Pulmonary artery endothelial cell (primary cell): ENCODE data around the gene PLN. TPM values are rescaled to one million over a fixed set of nuclear protein-coding genes. Genes with fewer than 3 reads are reported as not detected.

Experiments
- DNase-seq: peaks from one replicate; pipeline ENCODE4 v3.0.0-alpha.2; 2011; ENCODE audit warnings: low read depth, low spot score
- total RNA-seq: library from RNA; depleted of rRNA; stranded (reverse); fragments of >200 nt; gene quantifications from 2 replicates; pipeline ENCODE4 v1.2.3, GENCODE V29; 2014

The PLN gene
- total RNA-seq, 1 donor from 2014 or later, result not detected

DNA sequence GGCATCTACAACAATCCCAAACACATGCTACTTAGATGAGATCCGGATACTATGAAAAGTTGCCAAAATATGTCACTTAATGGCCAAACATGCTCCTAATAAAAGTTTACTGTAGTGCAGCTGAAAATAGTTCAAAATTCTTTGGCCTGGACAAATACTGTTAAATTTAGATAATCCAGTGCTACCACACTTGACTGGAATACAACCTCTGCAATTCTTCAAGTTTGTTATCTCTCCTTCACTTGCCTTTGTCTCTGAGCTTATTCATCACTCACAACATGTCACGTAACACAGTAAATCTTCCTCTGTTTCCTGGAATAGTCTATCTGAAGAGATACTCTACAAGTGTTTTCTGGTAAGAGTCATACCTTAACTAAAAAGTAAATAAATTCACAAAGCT is 10.5 kb upstream of the PLN start:
- DNase-seq, result peak; percentile 2

DNA sequence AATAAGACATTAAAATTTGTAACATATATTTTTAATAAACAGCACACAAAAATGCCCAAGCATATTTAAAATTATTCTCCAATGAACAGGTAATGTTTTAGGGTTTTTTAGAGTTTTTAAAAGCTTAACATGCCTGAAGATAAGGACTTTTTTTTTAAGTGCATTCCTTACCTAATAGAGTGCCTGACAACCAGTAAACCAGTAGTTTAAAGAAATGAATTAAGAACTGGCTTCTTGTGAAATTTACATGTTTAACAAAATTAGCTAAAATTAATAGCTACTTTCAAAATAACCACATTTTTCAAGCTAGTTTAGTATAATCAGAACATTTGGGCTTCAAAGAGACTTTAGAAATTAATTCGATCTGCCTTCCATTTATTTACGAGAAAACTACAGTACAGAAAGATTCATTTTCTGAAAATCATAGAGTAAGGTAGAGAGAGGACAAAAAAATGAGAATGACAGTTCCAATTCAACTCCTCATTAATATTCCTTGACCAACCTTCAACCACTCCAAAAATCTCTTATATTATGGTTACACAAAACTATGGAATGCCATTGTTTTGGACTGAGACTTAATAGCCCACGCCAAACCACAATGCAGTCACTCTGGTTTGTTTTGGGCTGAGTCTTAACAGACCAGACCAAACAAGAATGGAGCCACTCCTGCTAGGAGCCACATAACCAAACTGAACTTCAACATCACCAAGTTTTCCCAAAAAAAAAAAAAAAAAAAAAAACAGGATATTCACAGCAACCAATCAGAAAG is 5.7 kb upstream of the PLN start:
- no peak for DNase-seq

DNA sequence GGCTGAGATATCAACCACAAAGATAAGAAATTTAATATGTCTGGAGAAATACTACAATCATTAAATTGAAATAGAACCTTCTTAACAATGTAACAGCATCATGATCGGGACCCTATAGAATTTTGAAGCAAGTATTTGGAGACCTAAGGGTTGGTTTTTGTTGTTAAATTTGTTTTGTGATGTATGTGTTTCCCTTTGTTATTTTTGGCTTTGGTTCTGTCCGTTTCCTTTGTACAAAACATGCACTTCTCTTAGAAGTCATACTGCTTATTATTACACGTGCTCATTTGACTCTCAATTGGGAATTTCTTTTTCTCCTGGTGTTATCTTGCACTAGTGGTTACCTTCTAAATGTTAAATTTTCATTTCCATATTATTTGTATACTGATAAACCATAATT is 4.0 kb upstream of the PLN start:
- peak; percentile 3 for DNase-seq

DNA sequence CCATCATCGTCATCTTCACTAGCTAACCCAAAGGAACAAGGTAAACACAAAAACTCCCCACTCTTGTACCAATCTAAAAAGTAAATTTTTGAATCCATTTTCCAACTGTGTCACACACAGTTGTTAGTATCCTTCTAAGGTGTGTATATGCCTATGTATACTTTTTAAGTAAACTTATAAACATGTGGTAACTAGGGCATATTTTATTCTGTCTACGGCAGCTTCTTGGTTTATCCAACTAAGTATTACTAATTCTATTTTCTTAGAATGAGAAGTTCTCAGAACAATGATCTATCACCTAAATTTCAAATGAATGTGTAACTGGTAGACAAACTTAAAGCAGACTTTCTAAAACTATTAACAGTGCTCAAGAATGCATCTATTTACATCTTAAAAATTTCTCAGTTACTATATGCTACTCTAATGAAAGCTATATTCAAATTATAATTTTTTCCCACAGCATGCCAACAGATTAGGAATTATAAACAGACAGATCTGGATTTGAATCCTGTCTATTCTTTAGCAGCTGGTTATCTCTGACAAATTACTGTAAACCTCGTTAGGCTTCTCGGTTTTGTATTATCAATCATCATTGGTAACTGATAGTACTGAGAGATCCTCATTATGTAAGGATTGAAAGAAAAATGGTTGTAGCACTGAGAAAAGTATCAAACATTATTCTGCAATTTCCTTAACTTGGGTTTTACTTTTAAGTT is 1.8 kb upstream of the PLN start:
- no peak for DNase-seq

DNA sequence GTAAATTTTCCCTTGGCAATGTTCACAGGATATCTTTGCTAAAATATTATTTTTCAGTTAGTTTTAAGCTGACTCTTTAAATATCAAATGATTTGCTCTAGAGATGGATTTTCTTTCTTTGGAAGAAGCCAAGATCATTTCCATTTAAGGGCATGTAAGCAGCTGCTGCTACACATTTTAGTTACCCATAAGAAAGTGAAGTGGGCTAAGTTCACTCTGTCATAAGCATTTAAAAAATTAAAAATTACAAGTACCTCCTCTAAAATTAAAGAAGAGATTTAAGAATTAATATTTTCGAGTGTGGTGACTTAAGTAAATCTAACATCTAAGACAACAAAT is 1.2 kb upstream of the PLN start:
- DNase-seq, result no peak

- DNase-seq, result no peak
These were observed 517 bp downstream of the PLN start for GRCh38 chr6:118548613-118549012.

DNA sequence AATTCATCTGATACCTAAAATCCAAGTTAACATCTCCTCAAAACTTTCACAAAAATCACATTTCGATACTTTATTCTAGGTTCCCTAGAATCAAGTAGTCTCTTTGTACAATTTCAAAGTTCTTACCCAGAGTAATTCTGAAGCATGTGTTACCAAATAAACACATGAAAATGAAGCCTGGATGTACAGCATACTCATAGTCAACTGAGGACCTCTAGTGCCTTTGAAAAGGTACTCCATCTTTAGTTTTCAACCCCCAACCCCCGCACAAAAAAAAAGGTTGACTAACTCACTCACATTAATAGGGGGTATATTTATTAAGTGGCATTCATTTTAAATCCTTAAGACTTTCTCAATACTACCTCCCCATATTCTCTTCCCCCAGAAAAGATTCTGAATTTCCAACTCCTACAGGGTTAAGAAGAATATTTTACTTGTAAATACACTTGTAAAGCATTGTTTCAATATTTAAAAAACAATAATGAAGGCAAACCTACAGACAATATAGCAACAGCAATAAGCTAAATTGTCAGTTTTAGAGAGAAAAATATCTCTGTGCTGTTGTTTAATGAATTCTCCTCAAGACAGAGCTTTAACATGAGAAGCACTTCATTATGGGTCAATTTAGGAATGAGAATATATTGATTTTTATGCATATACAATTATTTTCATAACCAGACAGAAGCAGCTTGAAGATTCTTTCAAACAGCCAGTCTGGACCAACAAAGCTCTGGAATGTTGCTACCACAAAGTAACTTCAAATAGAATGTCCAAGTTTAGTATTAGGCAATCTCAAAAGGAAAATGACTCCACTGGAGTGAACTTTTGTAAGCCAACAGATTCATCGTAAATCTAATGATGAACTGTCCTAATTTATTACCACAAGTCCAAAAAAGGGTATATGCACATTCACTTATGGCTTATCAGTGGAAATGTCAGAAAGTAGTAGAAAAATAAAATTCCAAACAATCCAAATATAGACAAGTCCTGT is 3.3 kb downstream of the PLN start:
- DNase-seq, result peak; percentile 20

DNA sequence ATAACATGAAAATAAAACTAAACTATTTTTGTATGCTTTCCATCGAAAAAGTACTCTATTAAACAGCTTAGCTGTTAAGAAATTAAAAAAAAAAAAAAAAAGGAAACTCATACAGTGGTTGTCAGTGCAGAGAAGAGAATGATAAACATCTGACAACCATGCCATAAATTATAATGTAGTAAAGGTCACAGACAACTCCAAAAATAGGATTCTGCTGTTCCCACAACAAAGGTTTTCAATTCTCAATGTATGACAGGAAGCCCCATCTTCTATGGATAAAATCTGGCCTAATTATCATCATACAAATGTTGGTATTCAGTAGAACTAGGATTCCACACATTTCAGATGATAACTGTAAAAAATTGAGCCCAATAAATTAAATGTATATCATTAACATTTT is 5.0 kb downstream of the PLN start:
- DNase-seq, result no peak

DNA sequence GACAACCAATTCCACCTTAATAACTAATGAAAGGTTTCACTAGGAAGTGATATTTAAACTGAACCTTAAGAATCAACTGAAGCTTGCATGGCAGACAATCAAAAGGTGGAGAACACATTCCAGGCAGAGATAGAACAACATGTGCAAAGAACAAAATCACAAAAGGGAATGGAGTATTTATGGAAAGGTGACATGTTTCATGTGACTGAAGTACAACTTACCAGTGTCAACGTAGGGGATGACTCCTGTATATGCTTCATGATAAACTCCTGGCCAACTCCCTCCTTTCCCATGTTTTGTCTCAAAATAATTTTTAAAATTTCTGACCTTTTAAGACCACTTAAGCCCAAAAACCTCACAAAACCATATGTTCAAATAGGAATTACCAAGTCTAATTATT is 6.6 kb downstream of the PLN start:
- no peak for DNase-seq

DNA sequence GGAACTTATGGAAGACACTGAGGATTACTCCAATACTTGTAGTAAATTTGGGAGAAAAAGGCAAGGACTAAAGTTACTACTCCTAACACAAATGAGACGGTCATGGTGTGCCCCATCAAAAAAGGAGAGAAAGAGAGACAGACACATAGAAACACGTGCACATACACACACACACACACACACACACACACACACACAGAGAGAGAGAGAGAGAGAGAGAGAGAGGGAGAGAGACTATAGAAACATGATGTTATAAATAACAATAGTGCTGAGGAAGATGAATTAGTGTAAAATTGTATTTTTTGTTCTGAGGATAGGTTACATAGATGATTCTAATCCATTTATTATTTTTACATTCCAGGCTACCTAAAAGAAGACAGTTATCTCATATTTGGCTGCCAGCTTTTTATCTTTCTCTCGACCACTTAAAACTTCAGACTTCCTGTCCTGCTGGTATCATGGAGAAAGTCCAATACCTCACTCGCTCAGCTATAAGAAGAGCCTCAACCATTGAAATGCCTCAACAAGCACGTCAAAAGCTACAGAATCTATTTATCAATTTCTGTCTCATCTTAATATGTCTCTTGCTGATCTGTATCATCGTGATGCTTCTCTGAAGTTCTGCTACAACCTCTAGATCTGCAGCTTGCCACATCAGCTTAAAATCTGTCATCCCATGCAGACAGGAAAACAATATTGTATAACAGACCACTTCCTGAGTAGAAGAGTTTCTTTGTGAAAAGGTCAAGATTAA is 10.5 kb downstream of the PLN start:
- no peak for DNase-seq

- DNase-seq, result no peak
These were observed 11.6 kb downstream of the PLN start for GRCh38 chr6:118559659-118560058.

GRCh38 chr6:118562248-118562647 is 14.2 kb downstream of the PLN start:
- no peak for DNase-seq

DNA sequence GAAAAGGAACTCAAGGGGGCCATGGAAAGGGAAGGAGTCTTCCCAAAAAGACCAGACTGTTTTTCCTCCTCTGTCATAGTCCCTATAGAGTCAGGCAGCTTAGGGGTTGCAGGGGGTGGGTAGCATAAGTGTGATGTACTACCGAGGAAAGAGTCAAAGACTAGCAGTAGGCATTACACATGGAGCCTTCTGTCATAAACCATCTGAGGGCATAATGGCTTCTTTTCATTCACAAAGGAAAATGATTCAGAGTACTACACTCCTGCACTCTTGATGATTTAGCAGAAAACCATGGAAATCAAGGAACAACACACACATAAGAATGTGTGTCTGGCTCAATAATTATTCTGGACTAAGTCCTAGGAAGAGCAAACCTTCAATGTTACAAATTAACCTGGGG is 14.9 kb downstream of the PLN start:
- DNase-seq, result no peak

- DNase-seq, result no peak
These were observed 17.3 kb downstream of the PLN start for GRCh38 chr6:118565311-118565960.

DNA sequence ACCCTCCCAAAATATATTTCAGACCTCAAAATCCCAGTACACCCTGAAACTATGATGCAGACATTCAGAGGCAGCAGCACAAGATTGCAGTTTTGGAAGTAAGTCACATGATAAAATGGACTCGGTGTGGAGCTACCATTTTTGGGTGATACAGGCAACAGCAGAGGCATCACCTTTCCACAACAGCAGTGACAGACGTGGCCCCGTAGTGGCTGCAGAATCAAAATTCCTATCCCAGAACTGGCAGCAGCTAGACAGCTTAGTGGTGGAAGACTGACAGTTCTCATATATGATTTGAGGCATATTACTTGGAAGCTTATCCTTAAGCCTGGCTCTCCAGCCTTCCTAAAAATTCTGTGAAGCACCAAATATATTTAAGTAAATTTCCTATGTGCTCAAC is 19.9 kb downstream of the PLN start:
- DNase-seq, result no peak

DNA sequence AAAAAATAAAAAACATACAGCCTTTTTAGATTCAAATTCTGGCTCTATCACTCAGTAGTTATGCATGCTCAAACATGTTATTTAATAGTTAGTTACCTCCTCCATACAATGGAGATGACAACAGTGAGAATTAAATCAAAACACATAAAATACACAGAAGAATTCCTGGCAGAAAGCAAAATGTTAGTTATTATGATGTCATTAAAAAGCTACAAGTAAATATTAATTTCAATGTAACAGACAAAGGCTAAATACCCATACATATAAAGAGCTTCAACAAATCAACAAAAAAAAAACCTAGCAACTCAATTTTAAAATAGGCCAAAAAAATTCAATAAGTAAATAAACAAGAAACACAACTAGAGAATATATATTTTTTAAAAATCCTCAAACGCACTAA is 21.4 kb downstream of the PLN start:
- DNase-seq, result no peak

- no peak for DNase-seq
These were observed 23.0 kb downstream of the PLN start for GRCh38 chr6:118571121-118571520.

DNA sequence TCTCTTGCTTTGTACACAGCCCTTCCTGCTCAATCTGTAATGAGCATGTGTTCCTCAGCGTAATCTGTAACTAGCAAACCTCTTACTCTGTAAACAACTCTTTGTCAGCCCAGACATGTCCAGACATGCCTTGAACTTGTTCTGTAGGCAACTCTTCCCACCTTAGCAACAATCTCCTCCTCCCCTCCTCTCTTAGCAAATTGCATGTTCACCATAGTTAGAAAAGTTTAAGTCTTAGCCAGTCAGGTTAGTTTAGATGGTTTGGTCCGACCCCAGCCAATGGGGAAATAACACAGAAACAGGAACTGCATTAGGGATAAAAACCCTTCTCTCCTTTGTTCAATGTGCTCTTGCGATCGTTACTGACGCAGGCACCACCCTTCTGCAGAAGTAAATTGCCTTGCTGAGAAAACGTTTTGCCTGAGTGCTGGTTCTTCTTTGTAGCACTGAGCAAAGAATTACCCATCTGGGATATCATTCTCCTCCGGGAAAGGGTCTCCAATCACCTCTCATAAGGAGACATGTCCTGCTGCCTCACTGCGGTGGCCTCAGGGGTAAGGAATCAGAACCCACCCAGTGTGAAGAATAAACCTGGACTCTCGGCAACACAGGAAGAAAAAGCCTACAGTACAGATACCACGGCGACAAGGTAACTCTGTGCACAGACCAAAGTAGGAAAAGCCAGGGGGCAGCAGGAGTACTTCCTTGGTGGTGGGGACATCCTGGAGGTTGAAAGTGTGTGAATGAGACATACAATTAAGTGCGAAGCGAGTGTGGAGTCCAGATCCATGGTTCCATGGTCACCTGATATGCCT is 26.2 kb downstream of the PLN start:
- no peak for DNase-seq

- no peak for DNase-seq
These were observed 29.9 kb downstream of the PLN start for GRCh38 chr6:118577972-118578371.

DNA sequence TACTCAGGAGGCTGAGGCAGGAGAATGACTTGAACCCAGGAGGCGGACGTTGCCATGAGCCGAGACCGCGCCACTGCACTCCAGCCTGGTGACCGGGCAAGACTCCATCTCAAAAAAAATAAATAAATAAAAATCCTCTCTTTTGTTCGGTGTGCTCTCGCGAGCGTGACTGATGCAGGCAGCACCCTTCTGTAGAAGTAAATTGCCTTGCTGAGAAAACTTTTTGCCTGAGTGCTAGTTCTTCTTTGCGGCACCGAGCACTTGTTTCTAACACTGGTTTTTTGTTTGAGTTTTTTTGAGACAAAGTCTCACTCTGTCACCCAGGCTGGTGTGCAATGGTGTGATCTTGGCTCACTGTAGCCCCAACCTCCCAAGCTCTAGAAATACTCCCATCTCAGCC is 30.5 kb downstream of the PLN start:
- no peak for DNase-seq
